DND-41 (cell line): ENCODE data around the gene TAS2R40.

ENCODE experiments used
- CTCF ChIP-seq: IDR thresholded peaks from 2 replicates; pipeline ENCODE4 v1.5.1; 2012; ENCODE audit warnings: borderline replicate concordance, low read length, moderate library complexity, mild to moderate bottlenecking; ENCODE audit not compliant: poor library complexity, severe bottlenecking; ENCODE audit errors: extremely low read depth
- EZH2 ChIP-seq: IDR thresholded peaks from 3 replicates; pipeline ENCODE4 v1.6.1; 2012; ENCODE audit warnings: borderline replicate concordance, low read depth, mild to moderate bottlenecking, moderate library complexity, low read length, inconsistent platforms; ENCODE audit not compliant: severe bottlenecking

GRCh38 chr7:143216151-143216550 lies 5.7 kb upstream of the TAS2R40 start:
- TF ChIP-seq CTCF (no peak), EZH2 (no peak)
